Activated CD4-positive, alpha-beta T cell treated with anti-CD3 and anti-CD28 coated beads for 24 hours (primary cell): ENCODE data around the gene PPIE.
A peak's percentile ranks its signal among the peaks of the same experiment; 100 is the strongest.
"Not testable (repeated sequence)": the region's sequence is repeated elsewhere in the genome, so short reads cannot be mapped to it uniquely, and the experiment has no call there.

Experiments
- DNase-seq, 2 donors: peaks; one replicate each; pipeline ENCODE4 v3.0.0-alpha.2; 2020; ENCODE audit warnings: low read depth in 2 of 2

Gene PPIE

DNA sequence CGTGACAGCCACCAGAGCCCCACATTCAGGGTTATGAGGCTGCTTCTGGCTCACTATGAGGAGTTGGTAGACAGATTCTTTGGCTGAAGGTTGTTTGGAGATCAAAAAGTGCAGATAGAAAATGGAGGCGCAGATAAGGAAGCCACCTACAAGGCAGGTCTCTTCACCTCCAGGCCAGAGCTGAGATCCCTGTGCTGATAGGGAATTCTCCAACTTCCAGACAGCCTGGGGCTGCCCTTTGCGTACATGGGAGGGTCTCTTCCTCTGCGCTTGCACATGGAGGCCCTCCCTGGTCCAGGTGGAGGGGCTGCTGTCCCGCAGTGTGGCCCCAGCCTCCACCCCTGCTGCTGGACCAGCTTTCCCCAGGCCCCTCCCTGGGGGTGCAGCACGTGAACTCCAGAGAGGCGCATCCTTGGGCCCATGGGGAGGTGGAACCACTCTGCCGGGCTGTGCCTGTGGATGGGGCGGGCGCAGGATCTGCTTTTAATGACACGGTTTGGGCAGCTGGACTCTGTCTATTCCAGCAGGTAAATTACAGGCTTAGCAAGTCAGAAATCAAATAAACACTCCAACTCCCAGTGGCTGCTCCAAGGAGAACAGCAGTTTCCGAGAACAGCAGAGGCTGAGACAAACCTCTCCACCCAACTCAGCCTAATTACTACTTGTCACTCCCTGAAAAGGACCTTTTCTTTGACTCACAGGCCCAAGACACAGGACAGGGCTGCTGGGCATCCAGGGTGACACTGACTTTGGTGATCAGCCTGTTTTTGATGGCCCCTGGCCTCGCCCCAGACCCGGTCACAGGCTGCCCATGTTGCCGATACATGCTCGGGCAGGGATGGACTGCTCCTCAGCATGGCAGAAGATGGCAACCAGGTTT is 20.1 kb downstream of the PPIE start:
- no peak for DNase-seq

DNA sequence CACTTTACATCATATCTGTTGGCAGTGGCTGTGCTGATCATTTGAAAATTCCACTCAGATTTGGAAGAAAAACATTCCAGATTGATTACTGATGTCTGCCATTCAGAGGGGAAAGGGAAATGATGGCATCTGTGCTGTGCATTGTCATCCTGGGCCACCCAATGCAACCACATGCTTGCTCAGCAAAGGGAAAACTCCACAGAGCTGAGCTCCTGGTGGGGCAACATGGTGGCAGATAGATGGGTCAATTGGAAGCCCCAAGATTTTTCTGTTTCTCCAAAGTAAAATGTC is 20.7 kb downstream of the PPIE start:
- DNase-seq = no peak

DNA sequence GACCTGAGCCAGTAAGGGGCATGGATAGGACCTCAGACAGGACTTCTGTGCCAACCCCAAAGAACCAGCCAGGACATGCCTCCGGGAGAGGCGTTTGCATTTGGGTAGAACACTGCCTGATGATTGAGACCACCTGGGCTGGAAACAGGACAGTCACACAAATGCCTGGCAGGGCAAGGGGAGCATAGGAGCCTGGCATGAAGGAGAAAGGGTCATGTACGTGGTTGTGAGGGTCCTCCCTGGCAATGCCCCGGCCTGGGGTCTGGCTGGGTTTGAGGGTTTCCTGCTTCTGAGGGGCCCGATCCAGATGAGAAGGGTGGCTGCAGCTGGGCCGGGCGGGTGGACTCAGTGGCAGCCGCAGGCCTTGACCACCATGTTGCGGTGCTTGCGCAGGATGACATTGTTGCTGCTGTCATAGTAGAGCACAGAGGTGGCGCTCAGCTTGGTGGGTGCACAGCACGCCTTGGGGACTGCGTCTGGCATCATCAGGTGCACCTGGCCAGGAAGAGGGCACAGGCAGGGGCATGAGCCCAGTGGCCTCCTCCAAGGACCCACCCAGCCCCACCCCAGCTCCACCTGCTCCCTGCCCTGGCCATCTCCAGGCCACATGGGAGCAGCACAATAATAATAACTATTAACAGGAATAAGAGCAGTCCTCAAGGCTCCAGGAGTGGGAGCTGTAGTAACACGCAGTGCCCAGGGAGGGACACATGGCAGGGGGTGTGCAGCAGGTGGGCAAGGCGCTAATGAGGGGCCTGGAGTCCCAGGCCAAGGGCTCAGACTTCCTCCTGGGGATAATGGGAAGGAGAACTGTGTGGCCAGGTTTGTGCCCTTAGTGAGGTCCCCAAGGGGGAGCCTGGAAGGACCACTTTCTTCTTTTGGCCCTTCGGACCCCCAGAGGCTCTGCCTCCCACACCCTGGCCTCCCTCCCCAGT is 21.7 kb downstream of the PPIE start:
- no peak for DNase-seq

DNA sequence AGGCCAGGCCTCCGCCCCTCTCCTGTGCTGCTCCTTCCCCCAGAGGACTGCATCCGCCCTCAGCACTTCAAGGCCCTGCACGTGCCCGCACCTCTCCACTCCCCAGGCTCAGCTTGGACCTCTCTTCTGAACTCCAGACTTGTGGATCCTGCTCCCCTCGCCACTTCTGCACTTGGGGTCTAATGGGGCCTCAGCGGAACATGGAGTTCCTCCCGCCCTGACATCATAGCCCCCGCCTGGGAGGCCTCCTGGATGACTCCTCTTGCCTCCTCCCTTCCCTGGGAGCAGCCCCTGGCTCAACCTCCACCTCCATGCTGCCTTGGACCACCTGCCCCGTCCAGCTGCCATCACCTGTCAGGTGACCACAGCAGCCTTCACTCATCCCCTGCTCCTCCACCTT is 22.3 kb downstream of the PPIE start:
- no peak for DNase-seq

DNA sequence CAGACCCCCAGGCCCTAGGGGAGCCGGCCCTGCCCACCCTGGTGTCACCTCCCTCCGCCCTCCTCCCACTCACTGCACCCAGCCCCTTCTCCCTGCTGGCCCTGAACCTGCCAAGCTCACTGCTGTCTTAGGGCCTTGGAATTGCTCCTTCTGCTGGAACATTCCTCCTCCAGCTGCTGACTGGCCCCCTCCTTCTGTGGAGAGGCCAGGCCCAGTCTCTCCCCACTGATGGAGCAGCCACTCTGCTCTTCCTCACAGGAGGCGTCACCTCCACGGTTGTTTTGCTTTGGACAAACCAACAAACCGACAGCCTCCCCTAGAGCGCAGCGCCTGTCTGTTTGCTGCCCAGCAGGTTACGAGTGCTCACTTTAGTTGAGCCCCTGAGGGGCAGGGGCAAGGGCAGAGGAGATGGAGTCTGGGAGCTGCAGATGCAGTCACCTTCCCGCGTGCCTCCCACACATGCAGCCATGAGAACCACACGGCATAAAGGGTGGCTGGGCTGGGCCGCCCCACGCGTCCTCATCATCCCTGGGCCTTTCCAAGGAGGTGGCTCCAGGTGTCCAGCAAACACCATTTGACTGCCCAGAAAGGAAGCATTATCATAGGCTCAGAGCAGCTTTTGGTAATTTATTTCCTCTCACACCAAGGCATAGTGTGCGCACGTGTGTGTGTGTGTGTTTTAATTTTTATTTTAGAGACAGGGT is 23.0 kb downstream of the PPIE start:
- DNase-seq = no peak

DNA sequence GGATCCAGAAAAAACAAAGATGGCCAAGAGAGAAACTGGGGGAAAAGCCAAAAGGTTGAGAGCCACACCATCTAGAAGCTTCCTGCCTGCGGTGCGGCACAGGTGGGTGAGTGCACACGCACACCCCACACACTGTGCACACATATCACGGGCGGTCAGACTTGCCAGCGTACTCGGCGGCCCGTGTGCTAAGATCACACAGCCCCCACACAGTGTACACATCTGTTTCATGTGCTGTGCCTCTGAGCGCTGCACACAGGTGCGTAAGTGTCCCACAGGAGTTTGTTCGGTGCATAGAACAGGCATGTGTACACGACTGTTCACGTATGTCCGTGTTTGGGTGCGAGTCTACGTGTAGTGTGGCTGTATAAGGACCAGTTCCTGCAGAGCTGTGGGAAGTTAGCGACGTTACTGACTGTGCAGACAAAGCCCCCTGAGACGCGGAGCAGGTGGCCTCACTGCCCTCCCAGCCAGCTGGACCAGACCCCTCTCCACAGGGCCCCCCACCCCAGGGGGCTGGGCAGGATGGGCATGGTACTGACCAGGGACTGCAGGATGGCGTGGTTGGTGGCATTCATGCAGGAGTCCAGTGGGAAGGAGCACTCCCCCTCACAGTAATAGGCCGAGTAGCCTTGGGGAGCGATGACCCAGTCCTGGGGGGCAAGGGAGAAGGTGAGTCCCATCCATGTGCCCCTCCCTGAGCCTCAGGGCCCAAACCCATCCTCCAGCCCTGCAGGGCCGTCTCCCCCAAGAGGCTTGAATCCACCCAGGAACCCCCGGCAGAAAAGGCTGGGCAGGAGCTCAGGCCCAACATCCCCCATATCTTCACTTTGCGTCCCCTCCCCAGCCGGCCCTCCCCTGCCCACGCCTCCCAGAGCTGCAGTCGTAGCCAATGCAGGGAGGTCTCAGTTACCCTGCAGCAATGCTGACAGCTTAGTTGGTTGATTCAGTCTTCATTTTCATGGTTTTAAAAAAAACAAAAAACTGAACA is 24.2 kb downstream of the PPIE start:
- DNase-seq = no peak

DNA sequence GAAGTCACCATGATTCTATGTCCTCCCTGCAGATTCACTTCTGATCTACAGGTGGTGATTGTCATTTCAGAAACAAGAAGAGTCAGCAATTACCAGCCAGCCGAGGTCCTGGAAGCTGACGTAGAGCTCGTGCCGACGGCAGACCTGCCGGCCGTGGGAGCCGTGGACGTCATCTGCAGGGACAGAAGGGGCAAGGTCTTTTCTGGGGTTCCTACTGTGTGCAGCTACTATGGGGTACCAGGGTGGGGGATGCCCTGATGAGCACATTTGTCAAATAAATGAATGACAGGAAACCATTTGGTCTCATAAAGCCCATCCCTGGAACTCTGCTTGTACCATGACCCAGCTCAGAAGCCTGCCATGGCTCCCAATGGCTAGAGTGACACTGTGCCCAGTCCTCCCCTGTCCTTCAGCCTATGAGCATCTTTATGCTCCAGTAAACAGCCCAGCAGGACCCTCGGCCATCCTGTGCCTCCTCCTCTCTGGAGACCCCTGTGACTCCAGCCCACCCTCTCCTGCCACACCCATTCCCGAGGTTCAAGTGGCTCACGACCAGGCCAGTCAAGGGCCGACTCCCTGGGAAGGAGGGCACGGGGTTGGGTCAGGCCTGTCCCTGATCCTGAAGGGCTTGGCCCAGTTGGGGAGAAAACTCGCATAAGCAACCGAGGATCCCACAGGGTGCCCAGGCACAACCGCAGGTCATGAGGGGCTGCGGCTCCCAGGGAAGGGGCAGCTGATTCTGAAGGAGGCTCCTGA is 25.1 kb downstream of the PPIE start:
- DNase-seq = not testable (repeated sequence)

DNA sequence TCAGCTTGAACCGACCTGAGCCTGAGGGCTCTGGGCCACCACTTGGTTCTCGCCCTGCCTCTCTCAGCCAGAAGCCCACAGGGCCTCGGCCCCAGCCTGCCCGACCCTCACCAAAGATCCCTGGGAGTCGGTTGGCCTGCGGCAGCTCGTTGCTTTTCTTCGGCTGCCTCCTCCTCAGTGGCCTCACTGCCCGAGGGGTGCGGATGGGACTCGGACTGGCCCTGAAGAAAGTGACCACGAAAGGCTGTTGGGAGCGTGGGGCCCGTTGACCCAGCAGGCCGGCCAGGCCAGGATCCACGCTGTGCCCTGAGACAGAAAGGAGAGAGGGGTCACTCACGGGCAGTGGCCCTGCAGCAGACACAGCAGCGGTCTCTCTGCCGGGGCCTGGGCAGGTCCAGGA is 25.8 kb downstream of the PPIE start:
- not testable (repeated sequence) for DNase-seq

DNA sequence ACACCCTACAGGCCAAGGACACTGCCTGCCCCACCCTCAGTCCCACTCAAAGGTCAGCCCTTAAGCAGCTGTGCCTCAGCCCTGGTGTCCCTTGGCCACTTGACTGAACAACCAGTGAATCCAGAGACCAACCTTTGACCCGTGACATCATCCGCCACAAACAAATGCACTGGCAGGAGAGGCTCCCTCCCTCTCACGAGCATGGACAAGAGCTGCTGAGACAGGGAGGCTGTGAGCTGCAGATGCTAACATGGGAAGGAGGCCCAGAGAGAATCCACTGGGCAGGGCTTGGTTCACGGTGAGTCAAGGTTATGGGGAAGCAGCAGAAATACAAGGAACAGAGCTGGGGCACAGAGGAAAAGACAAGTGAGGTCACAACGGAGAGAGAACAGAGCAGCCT is 27.8 kb downstream of the PPIE start:
- not testable (repeated sequence) for DNase-seq

DNA sequence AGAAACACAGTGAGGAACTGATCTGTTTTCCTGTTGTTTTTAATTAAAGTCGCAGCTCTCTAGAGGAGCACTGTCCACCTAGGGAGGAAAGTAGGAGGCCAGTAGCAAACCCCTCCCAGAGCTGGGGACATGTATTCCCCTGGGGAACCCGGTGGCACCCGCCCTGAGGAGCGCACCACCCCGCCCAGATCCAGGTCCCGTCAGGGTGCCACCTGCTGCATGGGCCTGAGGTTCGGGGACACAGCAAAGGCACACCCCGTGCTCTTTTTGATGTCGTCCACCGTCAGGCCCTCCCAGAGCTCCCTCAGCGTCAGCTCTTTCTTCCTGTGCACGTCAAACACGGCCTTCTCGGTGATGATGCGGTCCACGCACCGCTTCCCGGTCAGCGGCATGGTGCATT is 30.8 kb downstream of the PPIE start:
- DNase-seq = not testable (repeated sequence)

DNA sequence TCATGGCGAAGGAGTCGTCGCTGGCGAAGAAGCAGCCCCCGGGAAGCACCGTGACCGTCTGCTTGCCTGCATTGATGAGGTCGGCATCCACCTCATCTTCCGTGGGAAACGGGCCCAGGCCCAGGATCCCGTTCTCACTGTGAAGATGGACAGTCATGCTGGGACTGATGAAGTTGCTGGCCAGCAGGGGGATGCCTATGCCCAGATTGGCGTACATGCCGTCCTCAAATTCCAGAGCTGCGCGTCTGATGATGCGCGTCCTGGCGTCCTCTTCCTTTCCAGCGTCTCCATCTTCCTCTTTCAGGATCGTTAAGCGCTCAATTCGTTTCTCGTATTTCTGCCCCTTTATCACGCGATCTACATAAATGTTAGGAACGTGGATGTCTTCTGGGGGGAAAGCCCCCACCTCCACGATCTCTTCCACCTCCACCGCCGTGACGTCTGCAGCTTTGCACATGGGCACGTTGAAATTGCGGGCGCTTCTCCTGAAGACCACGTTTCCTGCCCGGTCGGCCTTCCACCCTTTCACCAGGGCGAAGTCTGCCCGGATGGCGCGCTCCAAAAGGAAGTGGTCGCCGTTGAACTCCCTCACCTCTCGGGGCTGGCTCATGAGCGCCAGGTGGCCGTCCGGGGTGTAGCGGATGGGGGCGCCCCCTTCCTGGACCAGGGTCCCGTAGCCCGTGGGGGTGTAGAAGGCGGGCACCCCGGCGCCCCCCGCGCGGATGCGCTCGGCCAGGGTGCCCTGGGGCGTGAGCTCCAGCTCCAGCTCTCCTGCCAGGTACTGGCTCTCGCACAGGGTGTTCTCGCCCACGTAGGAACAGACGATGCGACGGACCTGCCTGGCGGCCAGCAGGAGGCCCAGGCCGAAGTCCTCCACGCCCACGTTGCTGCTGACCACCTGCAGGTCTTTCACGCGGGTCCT is 31.7 kb downstream of the PPIE start:
- DNase-seq = peak in 1 of 2 donors; percentile 30

DNA sequence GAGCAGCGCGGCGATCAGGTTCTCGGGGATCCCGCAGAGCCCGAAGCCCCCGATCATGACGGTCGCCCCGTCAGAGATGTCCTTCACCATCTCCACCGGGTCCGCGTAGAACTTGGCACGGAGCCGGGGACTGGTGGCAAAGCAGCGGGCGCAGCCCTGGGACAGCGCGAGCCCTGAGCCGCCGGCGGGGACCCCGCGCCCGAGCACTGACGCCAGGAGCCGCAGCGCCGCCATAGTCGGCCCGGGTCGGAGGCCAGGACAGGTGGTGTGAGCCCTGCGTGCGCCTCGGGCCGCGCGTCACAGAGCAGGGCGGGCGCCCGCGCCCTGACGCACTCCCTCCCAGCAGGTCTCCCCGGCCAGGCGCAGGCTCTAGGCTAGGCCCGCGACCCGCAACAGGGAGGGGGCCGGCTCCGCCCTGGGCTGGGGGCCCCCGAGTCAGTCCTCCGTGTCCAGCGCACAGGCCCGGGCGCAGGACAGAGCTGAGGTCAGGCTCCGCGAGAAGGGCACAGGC is 32.4 kb downstream of the PPIE start, which contains the start of gene OXCT2:
Gene OXCT2 (minus strand): TSS at position 327 of the 511 bp plus-strand sequence. CDS start 93 bp downstream, at position 234.
- not testable (repeated sequence) for DNase-seq

DNA sequence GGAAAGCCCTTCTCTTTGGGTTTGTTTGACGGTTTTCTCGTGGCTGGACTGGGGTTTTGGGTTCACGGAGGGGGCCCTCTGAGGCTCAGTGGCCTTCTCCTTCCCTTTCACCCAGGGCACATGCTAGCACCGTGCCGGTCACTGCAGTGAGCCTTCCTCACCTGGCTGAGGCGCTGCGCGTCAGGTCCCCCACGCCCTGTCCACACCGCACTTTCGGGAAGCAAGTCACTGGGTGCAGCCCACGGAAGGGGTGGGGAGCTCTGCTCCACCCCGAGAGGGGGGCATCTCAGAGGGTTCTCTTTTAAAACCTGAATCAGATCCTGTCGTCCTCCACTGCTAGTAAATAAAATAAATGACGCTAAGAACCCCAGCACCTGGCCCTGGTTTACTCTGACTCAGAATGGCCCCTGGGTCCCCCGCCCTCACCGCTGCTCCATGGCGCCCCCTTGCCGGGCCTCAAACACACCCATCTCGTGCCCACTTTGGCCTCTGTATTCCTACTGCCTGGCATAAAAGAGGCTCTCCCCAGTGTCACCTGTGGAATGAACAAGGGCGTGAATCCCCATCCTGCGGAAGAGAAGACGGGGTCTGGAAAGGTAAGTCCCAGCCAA is 34.8 kb downstream of the PPIE start:
- DNase-seq = not testable (repeated sequence)

DNA sequence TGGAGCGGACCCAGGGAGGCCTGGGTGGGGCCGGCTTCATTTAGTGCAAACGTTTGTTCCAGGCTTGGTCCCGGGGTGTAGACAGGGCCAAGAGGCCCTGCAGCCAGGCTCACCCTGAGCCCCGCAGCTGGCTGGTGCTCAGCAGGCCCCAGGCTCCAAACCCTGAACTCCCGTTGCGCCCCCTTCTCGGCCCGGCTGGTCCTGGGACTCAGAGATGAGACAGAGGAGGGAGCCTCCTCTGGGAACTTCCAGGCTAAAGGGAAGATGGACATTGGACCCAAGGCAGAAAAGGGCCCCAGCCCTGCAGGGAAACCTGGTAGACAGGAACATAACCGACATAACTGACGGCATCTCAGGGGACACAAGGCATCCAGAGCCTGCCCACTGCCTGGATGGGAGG is 36.5 kb downstream of the PPIE start:
- DNase-seq = not testable (repeated sequence)

DNA sequence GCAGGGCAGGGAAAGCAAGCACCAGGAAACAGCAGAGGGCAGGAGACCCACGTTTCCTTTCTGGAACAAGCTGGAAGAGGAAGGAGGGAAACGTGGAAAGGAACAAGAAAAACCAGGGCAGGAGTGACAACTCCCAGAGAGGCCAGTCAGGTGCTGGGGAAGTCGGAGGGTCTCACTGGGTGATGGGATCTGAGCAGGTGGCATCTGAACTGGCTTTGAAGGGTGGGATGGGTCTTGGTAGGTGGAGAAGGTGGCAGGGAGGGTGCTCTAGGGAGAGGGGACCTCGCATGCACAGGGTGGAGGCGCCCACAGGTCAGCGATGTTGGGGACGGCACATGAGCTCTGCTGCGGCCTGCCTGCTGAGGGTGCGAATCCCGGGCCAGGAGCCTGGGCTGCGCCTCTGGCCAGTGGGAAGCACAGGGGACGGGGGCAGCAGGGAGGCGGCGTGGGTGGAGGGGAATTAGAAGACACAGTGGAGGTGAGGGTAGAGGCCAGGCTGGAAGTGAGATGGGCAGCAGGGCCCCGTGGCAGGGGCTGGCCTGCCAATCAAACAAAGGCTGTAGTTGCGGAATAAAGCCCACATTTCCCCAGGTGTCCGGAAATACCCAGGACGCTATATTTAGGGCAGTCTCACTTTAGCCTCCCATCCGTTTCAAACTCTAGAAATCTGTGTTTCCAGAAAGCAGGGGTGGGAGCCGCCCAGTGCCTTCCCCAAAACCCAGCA is 37.2 kb downstream of the PPIE start:
- DNase-seq = not testable (repeated sequence)

DNA sequence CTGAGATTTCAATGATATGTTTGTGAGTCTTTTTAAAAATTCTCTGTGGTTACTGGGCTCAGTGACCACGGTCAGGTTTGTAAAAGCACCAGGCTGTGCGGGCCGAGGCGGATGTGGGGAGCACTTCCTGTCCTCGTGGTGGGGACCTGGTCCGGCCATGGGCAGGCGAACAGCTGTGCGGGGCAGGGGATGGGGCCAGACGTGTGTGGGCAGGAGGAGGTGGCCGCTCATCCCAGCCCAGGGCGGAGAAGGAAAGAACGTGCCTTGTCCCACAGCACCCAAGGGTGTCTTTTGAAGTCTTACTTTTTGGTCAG is 37.7 kb downstream of the PPIE start:
- DNase-seq = no peak

DNA sequence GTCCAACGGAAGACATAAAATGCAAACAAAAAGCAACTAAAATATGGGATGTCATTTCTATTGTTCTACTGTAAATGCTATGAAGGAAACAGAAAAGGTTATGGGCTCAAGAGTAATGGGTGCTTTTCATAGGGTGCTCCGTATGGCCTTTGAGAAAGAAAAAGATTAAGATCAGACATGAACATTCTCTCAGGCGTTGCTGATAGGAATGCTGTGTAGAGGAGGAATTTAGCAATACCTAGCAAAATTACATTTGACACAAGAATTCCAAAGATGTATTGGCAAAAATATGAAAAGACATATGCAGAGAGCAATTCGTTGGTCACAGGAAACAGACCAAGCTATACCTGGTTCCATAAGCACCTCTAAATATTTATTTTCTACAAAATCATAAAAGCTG is 38.2 kb downstream of the PPIE start:
- no peak for DNase-seq

DNA sequence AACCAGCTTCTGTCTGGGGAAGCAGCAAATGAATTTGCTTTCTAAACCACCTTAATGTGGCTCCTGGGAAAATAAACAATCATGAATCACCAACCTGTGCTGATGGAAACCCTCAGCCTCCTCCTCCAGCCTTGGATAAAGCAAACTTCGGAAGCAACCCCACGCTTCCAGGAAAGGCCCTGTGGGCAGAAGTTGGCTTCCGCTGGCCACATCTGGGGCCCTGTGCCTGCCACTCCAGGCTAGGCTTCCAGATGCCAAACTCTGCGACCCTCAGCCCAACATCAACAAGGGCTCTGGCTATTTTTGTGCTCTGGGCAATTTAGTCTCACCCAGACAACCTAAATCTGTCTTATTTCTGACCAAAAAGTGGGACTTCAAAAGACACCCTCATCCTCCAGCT is 38.6 kb downstream of the PPIE start:
- DNase-seq = no peak
